ENCODE data around the gene SIX3.
A peak's percentile ranks its signal among the peaks of the same experiment; 100 is the strongest.

SIX3 gene

GRCh38 chr2:44906972-44907371 is 34.5 kb upstream of the SIX3 start:
- no peak for TF ChIP-seq CTCF (conservative IDR thresholded peaks at IDR 0.05; ENCODE audit: control insufficient read depth, insufficient read depth, low read depth, low read length)
- no peak overlapping the region for H3K4me3 ChIP-seq (ENCODE audit: control insufficient read depth, low read depth, low read length)
- no peak for DNase-seq (ENCODE audit: low read depth)

GRCh38 chr2:44909831-44910230 is 31.7 kb upstream of the SIX3 start:
- no peak for TF ChIP-seq CTCF (conservative IDR thresholded peaks at IDR 0.05; ENCODE audit: control insufficient read depth, insufficient read depth, low read depth, low read length)
- DNase-seq (ENCODE audit: low read depth) = no peak
- H3K4me3 ChIP-seq (ENCODE audit: control insufficient read depth, low read depth, low read length) = no peak overlapping the region

DNA sequence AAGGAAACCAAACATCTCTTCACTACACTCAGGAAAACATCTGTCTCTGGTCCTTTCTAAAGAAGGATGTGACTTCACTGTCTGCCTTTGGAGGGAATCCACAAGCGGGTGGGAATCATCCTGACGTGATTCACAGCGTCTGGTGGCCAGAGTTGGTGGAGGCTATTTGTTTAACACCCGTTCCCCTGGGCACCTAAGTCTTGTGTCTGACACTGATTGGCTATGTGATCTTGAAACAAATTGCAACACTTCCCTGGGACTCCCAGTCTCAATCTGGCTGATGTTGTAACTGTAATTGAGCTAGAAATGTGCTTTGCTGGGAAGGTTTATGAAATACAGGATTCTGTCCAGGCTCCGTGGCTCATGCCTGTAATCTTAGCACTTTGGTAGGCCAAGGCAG is 28.8 kb upstream of the SIX3 start:
- no peak overlapping the region for H3K4me3 ChIP-seq (ENCODE audit: control insufficient read depth, low read depth, low read length)
- peak; percentile 99 for DNase-seq (ENCODE audit: low read depth)
- no peak for TF ChIP-seq CTCF (conservative IDR thresholded peaks at IDR 0.05; ENCODE audit: control insufficient read depth, insufficient read depth, low read depth, low read length)

DNA sequence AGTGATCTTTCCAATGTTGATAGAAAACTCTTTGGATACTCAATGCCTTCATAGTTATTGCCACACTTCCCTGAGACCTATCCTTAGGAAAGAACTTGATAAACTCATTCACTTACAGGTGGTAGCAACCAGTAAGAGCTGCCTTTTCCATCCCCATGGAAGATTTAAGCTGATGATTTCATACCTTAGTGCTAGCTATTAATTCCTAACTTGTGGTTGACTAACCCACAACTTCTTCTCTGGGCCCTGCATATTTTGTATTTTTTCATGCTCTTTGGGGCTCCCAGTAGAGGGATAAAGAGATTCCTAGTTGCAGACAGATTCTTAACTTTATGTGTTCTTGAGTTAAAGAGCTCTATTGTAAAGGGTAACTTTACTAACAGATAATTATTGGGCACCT is 25.2 kb upstream of the SIX3 start:
- H3K4me3 ChIP-seq (ENCODE audit: control insufficient read depth, low read depth, low read length) = no peak overlapping the region
- DNase-seq (ENCODE audit: low read depth) = no peak
- no peak for TF ChIP-seq CTCF (conservative IDR thresholded peaks at IDR 0.05; ENCODE audit: control insufficient read depth, insufficient read depth, low read depth, low read length)

GRCh38 chr2:44918095-44918775 is 23.3 kb upstream of the SIX3 start:
- TF ChIP-seq CTCF (conservative IDR thresholded peaks at IDR 0.05; ENCODE audit: control insufficient read depth, insufficient read depth, low read depth, low read length) = no peak
- DNase-seq (ENCODE audit: low read depth) = peak; percentile 54
- no peak overlapping the region for H3K4me3 ChIP-seq (ENCODE audit: control insufficient read depth, low read depth, low read length)

GRCh38 chr2:44920751-44921150 is 20.8 kb upstream of the SIX3 start:
- TF ChIP-seq CTCF (conservative IDR thresholded peaks at IDR 0.05; ENCODE audit: control insufficient read depth, insufficient read depth, low read depth, low read length) = no peak

DNA sequence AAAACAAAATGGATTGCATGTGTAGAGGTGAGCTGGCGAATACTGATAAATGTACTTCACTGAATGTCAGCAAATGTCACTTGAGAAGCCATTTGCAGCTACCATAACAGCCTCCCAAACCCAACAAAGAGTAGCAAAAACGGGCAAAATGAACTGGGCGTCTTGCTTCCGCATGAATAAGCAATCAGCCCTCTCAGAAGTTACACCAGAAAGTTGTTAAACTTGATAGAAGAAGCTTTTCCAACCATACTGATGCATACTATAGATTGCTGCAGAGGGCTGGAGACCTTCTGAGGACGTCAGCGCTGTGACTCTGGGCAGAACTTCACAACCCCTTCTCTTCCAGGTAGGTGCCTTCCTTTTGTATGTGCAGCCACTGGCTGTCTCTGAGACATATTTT is 18.7 kb upstream of the SIX3 start:
- no peak for DNase-seq (ENCODE audit: low read depth)
- TF ChIP-seq CTCF (conservative IDR thresholded peaks at IDR 0.05; ENCODE audit: control insufficient read depth, insufficient read depth, low read depth, low read length) = no peak
- no peak overlapping the region for H3K4me3 ChIP-seq (ENCODE audit: control insufficient read depth, low read depth, low read length)

More at GRCh38 chr2:44920751-44921150, 20.8 kb upstream of the SIX3 start:
- H3K4me3 ChIP-seq (ENCODE audit: control insufficient read depth, low read depth, low read length) = no peak overlapping the region
- no peak for DNase-seq (ENCODE audit: low read depth)

Measured in fibroblast of mammary gland (primary cell).